Neutrophil (primary cell): ENCODE measurements around the gene HECTD3.
A peak's percentile ranks its signal among the peaks of the same experiment; 100 is the strongest.
"Not testable (repeated sequence)": the region's sequence is repeated elsewhere in the genome, so short reads cannot be mapped to it uniquely, and the experiment has no call there.

Experiments
- H3K27ac ChIP-seq: fragments of 200-600 bp; sonication (generic); 2 replicates; pipeline ENCODE4 v1.5.1; 2016; ENCODE audit warnings: mild to moderate bottlenecking, moderate library complexity
- H3K27me3 ChIP-seq: fragments of 200-600 bp; sonication (generic); 2 replicates; pipeline ENCODE4 v1.6.0; 2016; ENCODE audit warnings: mild to moderate bottlenecking
- H3K36me3 ChIP-seq: fragments of 200-600 bp; sonication (generic); 2 replicates; pipeline ENCODE4 v1.5.1; 2017
- H3K4me1 ChIP-seq, 2 experiments: fragments of 200-600 bp in 1 of 2; sonication (generic) in 1 of 2; 1 replicate in 1 of 2; 2 replicates in 1 of 2; pipeline versions ENCODE4 v1.5.1 to v1.6.1; 2013 to 2016; ENCODE audit warnings: low read depth in 1 of 2, low read length in 1 of 2, mild to moderate bottlenecking in 1 of 2, moderate library complexity in 1 of 2; ENCODE audit not compliant: control insufficient read depth in 1 of 2, insufficient read depth in 1 of 2
- H3K4me3 ChIP-seq, 2 experiments: fragments of 200-600 bp in 1 of 2; sonication (generic) in 1 of 2; 1 replicate in 1 of 2; 2 replicates in 1 of 2; pipeline ENCODE4 v1.5.1; 2013 to 2016; ENCODE audit warnings: low read depth in 1 of 2, low read length in 1 of 2, mild to moderate bottlenecking in 1 of 2, moderate library complexity in 1 of 2
- H3K9me3 ChIP-seq: fragments of 200-600 bp; sonication (generic); 2 replicates; pipeline ENCODE4 v1.5.1; 2016
- TF ChIP-seq, protein P1 (sequence below): fragments of 200-600 bp; sonication (generic); IDR thresholded peaks from 2 replicates; pipeline ENCODE4 v1.5.1; 2016; ENCODE audit warnings: antibody characterized with exemption

HECTD3 gene

DNA sequence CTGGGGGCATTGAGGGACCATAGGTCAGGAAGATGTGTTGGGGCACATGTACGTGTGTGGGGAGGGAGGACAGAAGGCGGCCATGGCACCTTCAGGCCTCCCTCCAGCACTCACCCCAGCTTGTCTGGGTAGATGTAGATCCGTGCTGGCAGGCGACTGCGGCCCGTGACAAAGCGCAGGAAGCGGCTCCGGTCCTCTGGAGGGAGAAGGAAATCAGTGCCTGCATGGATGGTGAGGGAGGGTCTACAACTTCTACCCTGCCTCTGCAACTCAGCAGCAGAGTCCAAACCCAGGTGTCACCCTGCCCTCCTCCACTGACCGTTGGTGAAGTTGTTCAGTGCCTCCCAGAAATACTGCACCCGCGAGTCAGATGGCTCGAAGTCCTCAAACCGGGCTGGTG, 7.4 kb downstream of the HECTD3 start:
- Histone ChIP-seq H3K4me3 (no peak overlapping the region), H3K9me3 (no peaks in the 10 kb centered on the region), H3K27me3 (no peaks in the 10 kb centered on the region), H3K4me1 (peaks cover 5 to 6% of the 10 kb centered on the region in 2 experiments), H3K27ac (no peak overlapping the region), H3K36me3 (peaks cover 73% of the 10 kb centered on the region)
- TF ChIP-seq, protein P1, sequence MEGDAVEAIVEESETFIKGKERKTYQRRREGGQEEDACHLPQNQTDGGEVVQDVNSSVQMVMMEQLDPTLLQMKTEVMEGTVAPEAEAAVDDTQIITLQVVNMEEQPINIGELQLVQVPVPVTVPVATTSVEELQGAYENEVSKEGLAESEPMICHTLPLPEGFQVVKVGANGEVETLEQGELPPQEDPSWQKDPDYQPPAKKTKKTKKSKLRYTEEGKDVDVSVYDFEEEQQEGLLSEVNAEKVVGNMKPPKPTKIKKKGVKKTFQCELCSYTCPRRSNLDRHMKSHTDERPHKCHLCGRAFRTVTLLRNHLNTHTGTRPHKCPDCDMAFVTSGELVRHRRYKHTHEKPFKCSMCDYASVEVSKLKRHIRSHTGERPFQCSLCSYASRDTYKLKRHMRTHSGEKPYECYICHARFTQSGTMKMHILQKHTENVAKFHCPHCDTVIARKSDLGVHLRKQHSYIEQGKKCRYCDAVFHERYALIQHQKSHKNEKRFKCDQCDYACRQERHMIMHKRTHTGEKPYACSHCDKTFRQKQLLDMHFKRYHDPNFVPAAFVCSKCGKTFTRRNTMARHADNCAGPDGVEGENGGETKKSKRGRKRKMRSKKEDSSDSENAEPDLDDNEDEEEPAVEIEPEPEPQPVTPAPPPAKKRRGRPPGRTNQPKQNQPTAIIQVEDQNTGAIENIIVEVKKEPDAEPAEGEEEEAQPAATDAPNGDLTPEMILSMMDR: no peak

GRCh38 chr1:45002650-45003645, 8.2 kb downstream of the HECTD3 start:
- H3K36me3 ChIP-seq: peaks cover 65% of the 10 kb centered on the region
- TF ChIP-seq, protein P1: no peak
- no peak overlapping the region for H3K27ac ChIP-seq
- H3K9me3 ChIP-seq: no peaks in the 10 kb centered on the region
- peaks cover 5 to 6% of the 10 kb centered on the region in 2 experiments for H3K4me1 ChIP-seq
- H3K27me3 ChIP-seq: no peaks in the 10 kb centered on the region
- H3K4me3 ChIP-seq: no peak overlapping the region

DNA sequence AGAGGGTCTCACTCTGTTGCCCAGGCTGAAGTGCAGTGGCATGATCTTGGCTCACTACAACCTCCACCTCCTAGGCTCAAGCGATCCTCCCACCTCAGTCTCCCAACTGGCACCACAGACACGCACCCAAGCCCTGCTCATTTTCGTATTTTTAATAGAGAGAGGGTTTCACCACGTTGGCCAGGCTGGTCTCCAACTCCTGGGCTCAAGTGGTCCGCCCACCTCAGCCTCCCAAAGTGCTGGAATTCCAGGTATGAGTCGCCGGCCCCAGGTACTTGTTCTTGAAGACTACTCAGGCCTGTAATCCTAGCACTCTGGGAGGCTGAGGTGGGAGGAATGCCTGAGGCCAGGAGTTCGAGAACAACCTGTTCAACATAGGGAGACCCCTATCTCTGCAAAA, 9.5 kb downstream of the HECTD3 start:
- not testable (repeated sequence) for H3K4me3 ChIP-seq, H3K4me1 ChIP-seq, H3K9me3 ChIP-seq, H3K27me3 ChIP-seq, H3K27ac ChIP-seq
- peaks cover 52% of the 10 kb centered on the region for H3K36me3 ChIP-seq

DNA sequence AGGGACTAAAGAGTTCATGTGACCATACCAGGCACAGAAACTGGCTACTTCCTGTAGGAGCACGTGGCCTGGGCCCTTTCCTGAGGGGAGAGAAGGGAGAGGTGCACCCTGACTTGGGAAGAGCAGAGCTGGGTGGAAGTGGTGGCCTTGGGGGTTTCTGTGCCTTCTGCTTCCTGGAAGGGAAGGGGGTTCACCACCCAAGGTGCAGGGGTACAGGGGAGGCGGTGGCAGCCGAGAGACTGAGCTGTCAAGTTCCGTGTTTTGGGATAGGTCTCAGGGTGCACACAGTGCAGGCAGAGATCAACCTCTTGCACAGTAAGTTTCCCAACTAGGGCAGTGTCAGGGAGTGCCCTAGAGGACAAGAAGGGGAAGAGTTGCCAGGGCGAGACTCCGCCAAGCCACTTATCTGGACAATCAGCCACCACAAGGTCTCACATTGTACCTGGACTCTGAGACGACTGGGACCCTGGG, 10.1 kb downstream of the HECTD3 start:
- peaks cover 46% of the 10 kb centered on the region for H3K36me3 ChIP-seq
- no peaks in the 10 kb centered on the region for H3K9me3 ChIP-seq
- H3K27me3 ChIP-seq: no peaks in the 10 kb centered on the region
- peaks cover 5 to 6% of the 10 kb centered on the region in 2 experiments for H3K4me1 ChIP-seq
- TF ChIP-seq, protein P1: no peak
- H3K27ac ChIP-seq: peak overlapping the region; percentile 23
- H3K4me3 ChIP-seq: no peak overlapping the region

GRCh38 chr1:44999232-44999631, 11.9 kb downstream of the HECTD3 start:
- Histone ChIP-seq H3K9me3 (no peaks in the 10 kb centered on the region), H3K4me3 (no peak overlapping the region), H3K27ac (no peak overlapping the region), H3K4me1 (peaks cover 5 to 6% of the 10 kb centered on the region in 2 experiments), H3K36me3 (peaks cover 28% of the 10 kb centered on the region), H3K27me3 (no peaks in the 10 kb centered on the region)
- TF ChIP-seq, protein P1: no peak
